ENCODE results near the gene CCDC3. TPM values are rescaled to one million over a fixed set of nuclear protein-coding genes. Genes with fewer than 3 reads are reported as not detected.

CCDC3 gene
- total RNA-seq, 1 experiment from 2014 or later: 2.8 TPM

GRCh38 chr10:12960334-12960898, 41.1 kb downstream of the CCDC3 start:
- BruUV-seq (replicated peaks): no TSS peak
- no peaks in the 10 kb centered on the region for H3K27me3 ChIP-seq (replicated peaks; ENCODE audit: insufficient read depth, low read depth, low read length, poor library complexity)
- H3K36me3 ChIP-seq (ENCODE audit: insufficient read depth, low read length, poor library complexity, severe bottlenecking): no peaks in the 10 kb centered on the region
- no peaks in the 10 kb centered on the region for H3K4me1 ChIP-seq (ENCODE audit: insufficient read depth, low read length, poor library complexity, severe bottlenecking)
- TF ChIP-seq CTCF (conservative IDR thresholded peaks at IDR 0.05; ENCODE audit: low read depth, low read length) (no peak), EZH2 (IDR thresholded peaks at IDR 0.05; ENCODE audit: borderline replicate concordance, low read depth, low read length, poor library complexity, severe bottlenecking) (no peak)
- no peak overlapping the region for H3K27ac ChIP-seq (ENCODE audit: low read depth, low read length, poor library complexity, severe bottlenecking)
- no peaks in the 10 kb centered on the region for H3K9me3 ChIP-seq (ENCODE audit: low read depth, low read length, poor library complexity, severe bottlenecking)
- no peak overlapping the region for H3K4me3 ChIP-seq (ENCODE audit: low read depth, low read length, poor library complexity, severe bottlenecking)
- intact Hi-C loops (cut with micrococcal nuclease; ENCODE audit: unreplicated experiment): no loop called here
- DNase-seq (ENCODE audit: low spot score): no peak
- POLR2A ChIA-PET (ENCODE audit: low non-redundant PET): no interaction called here
- CTCF ChIA-PET: no interaction called here

- Histone ChIP-seq H3K9me3 (ENCODE audit: low read depth, low read length, poor library complexity, severe bottlenecking) (peaks cover 5% of the 10 kb centered on the region), H3K27ac (ENCODE audit: low read depth, low read length, poor library complexity, severe bottlenecking) (no peak overlapping the region), H3K4me1 (ENCODE audit: insufficient read depth, low read length, poor library complexity, severe bottlenecking) (no peaks in the 10 kb centered on the region), H3K27me3 (replicated peaks; ENCODE audit: insufficient read depth, low read depth, low read length, poor library complexity) (no peaks in the 10 kb centered on the region), H3K4me3 (ENCODE audit: low read depth, low read length, poor library complexity, severe bottlenecking) (no peak overlapping the region), H3K36me3 (ENCODE audit: insufficient read depth, low read length, poor library complexity, severe bottlenecking) (no peaks in the 10 kb centered on the region)
- BruUV-seq (replicated peaks): no TSS peak
- no peak for TF ChIP-seq EZH2 (IDR thresholded peaks at IDR 0.05; ENCODE audit: borderline replicate concordance, low read depth, low read length, poor library complexity, severe bottlenecking)
- no peak for TF ChIP-seq CTCF (conservative IDR thresholded peaks at IDR 0.05; ENCODE audit: low read depth, low read length)
- no peak for DNase-seq (ENCODE audit: low spot score)
- ChIA-PET CTCF (no interaction called here), POLR2A (ENCODE audit: low non-redundant PET) (no interaction called here)
- intact Hi-C loops (cut with micrococcal nuclease; ENCODE audit: unreplicated experiment): no loop called here
Measured at GRCh38 chr10:12958546-12959110, 42.9 kb downstream of the CCDC3 start.

- no TSS peak for BruUV-seq (replicated peaks)
- POLR2A ChIA-PET (ENCODE audit: low non-redundant PET): no interaction called here
Measured at GRCh38 chr10:12957081-12957480, 44.4 kb downstream of the CCDC3 start.

More at GRCh38 chr10:12957081-12957480, 44.4 kb downstream of the CCDC3 start:
- Histone ChIP-seq H3K9me3 (ENCODE audit: low read depth, low read length, poor library complexity, severe bottlenecking) (peaks cover 5% of the 10 kb centered on the region), H3K27ac (ENCODE audit: low read depth, low read length, poor library complexity, severe bottlenecking) (no peak overlapping the region), H3K27me3 (replicated peaks; ENCODE audit: insufficient read depth, low read depth, low read length, poor library complexity) (no peaks in the 10 kb centered on the region), H3K4me3 (ENCODE audit: low read depth, low read length, poor library complexity, severe bottlenecking) (no peak overlapping the region), H3K36me3 (ENCODE audit: insufficient read depth, low read length, poor library complexity, severe bottlenecking) (no peaks in the 10 kb centered on the region), H3K4me1 (ENCODE audit: insufficient read depth, low read length, poor library complexity, severe bottlenecking) (no peaks in the 10 kb centered on the region)
- no peak for DNase-seq (ENCODE audit: low spot score)
- intact Hi-C loops (cut with micrococcal nuclease; ENCODE audit: unreplicated experiment): no loop called here
- CTCF ChIA-PET: no interaction called here
- no peak for TF ChIP-seq CTCF (conservative IDR thresholded peaks at IDR 0.05; ENCODE audit: low read depth, low read length)
- no peak for TF ChIP-seq EZH2 (IDR thresholded peaks at IDR 0.05; ENCODE audit: borderline replicate concordance, low read depth, low read length, poor library complexity, severe bottlenecking)
